HG03520 (cell line): ENCODE results near the gene ETV3L.

Experiments
- ATAC-seq: cut with Tn5 transposase; IDR thresholded peaks from one replicate; pipeline ENCODE4 v1.9.1; 2021; ENCODE audit warnings: mild to moderate bottlenecking, moderate library complexity; ENCODE audit not compliant: unreplicated experiment

The ETV3L gene

GRCh38 chr1:157099633-157100009 is at the start of gene ETV3L:
ETV3L (minus strand) TSS chr1:157099808; CDS start chr1:157099523, 285 bp downstream.
- no peak for ATAC-seq

GRCh38 chr1:157147906-157148700 is 48.5 kb upstream of the ETV3L start:
- no peak for ATAC-seq

- no peak for ATAC-seq
Observed at GRCh38 chr1:157147037-157147436, 47.4 kb upstream of the ETV3L start.

GRCh38 chr1:157146244-157146643 is 46.6 kb upstream of the ETV3L start:
- no peak for ATAC-seq

- ATAC-seq = no peak
Observed at GRCh38 chr1:157145076-157145475, 45.5 kb upstream of the ETV3L start.

- ATAC-seq = no peak
Observed at GRCh38 chr1:157144509-157144908, 44.9 kb upstream of the ETV3L start.

- no peak for ATAC-seq
Observed at GRCh38 chr1:157142765-157143423, 43.3 kb upstream of the ETV3L start.

- no peak for ATAC-seq
Observed at GRCh38 chr1:157142201-157142600, 42.6 kb upstream of the ETV3L start.

GRCh38 chr1:157141212-157141855 is 41.7 kb upstream of the ETV3L start:
- ATAC-seq = no peak

GRCh38 chr1:157140063-157140588 is 40.5 kb upstream of the ETV3L start:
- ATAC-seq = no peak

GRCh38 chr1:157139052-157139715 is 39.6 kb upstream of the ETV3L start:
- ATAC-seq = no peak

GRCh38 chr1:157138220-157139051 is 38.8 kb upstream of the ETV3L start, which contains the start of gene ETV3:
ETV3 (minus strand) TSS chr1:157138395; CDS start chr1:157136352, 2,043 bp downstream.
- ATAC-seq = peak; percentile 85

- no peak for ATAC-seq
Observed at GRCh38 chr1:157137408-157138219, 38.0 kb upstream of the ETV3L start.

- no peak for ATAC-seq
Observed at GRCh38 chr1:157137046-157137407, 37.4 kb upstream of the ETV3L start.

- no peak for ATAC-seq
Observed at GRCh38 chr1:157136133-157136532, 36.5 kb upstream of the ETV3L start.

- ATAC-seq = no peak
Observed at GRCh38 chr1:157135646-157136045, 36.0 kb upstream of the ETV3L start.

GRCh38 chr1:157135070-157135469 is 35.5 kb upstream of the ETV3L start:
- ATAC-seq = no peak

GRCh38 chr1:157134442-157134841 is 34.8 kb upstream of the ETV3L start:
- ATAC-seq = no peak

GRCh38 chr1:157133426-157133825 is 33.8 kb upstream of the ETV3L start:
- no peak for ATAC-seq
